ENCODE results near the gene ERLEC1.
"Not testable (repeated sequence)": the region's sequence is repeated elsewhere in the genome, so short reads cannot be mapped to it uniquely, and the experiment has no call there.

The ERLEC1 gene

GRCh38 chr2:53786705-53787613 lies at the start of gene ERLEC1, which contains the start of gene ASB3:
TSS of gene ERLEC1 (plus strand) at chr2:53787044. CDS start at chr2:53787211, 167 bp downstream.
TSS of gene ASB3 (minus strand) at chr2:53786953. CDS start at chr2:53765572, 21,381 bp downstream.
- peak; percentile 91 to 99 (median 93) for DNase-seq
- intact Hi-C loops (cut with DNase I), result no loop called here

GRCh38 chr2:53737091-53737490 lies 49.8 kb upstream of the ERLEC1 start:
- DNase-seq, result no peak
- intact Hi-C loops (cut with DNase I), result loop anchor here (10.0 kb wide), 1 partner anchor 312 kb away; no protein-coding TSS in a partner anchor

DNA sequence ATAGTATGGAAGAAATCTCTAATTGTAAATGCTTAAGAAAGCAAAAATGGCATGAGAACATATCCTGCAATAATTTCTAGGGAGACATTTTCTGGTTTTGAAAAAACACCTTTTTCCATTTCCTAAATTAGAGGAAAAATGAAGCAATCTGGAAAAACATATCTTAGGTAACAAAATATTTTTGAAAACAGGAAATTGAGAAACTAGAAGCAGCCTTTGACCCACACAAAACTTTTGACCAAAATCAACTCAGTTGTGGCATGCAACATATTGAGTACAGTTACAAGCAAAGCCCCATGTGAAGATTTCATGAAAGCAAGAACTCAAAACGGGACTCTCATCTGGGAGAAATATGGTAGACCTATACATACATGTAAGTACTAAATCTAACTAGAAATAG lies 47.8 kb upstream of the ERLEC1 start:
- intact Hi-C loops (cut with DNase I), result loop anchor here (10.0 kb wide), 1 partner anchor 314 kb away; no protein-coding TSS in a partner anchor
- no peak for DNase-seq

- no peak for DNase-seq
- intact Hi-C loops (cut with DNase I), result no loop called here
Observed at GRCh38 chr2:53740170-53740569, 46.7 kb upstream of the ERLEC1 start.

DNA sequence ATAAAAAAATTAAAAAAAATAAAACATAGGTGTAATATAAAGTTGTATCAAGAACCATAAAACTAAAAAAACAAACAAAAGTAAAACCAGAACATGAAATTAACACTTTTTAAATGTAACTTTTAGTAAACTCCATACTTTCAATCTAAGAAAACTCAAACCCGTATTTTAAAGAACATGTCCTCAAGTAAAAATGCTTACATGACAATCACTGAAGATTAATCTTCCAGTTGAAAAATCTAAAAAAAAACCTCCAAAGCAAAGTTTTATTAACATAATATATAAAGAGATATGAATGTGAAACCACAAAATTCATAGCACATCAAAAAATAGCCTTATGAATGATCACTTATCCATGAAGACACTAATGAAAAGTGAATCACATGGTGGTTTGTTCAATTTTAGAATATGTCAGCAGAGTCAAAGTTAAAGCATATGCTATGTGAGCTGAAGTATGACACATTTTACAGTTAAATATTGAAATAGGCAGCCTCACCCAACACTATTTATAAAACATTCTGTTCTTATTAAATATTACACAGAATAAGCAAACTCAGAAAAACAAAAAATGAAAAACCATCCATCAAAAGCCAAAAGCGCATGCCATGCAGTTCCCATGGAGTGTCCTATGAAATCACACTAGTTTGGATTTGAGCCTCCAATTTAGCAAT lies 42.3 kb upstream of the ERLEC1 start:
- DNase-seq, result no peak
- intact Hi-C loops (cut with DNase I), result no loop called here

- intact Hi-C loops (cut with DNase I), result no loop called here
- no peak for DNase-seq
Observed at GRCh38 chr2:53750041-53750768, 36.6 kb upstream of the ERLEC1 start.

DNA sequence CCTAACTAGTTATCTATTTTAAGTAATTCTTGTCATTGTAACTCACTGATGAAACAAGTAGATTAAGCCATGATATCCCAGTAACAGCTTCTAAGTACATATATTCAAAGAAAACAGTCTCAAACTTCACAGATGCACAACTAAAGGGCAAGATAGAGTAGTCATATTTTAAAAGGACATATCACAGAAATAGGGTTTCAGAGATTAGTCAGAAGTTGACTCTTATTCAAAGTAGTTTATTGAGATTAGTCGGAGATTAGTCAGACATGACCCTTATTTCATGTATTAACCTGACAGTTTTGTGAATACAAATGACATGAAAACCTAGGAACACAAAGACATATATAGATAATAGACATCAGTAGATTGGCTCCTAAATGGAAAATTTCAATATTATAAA lies 35.1 kb upstream of the ERLEC1 start:
- intact Hi-C loops (cut with DNase I), result no loop called here
- DNase-seq, result no peak

DNA sequence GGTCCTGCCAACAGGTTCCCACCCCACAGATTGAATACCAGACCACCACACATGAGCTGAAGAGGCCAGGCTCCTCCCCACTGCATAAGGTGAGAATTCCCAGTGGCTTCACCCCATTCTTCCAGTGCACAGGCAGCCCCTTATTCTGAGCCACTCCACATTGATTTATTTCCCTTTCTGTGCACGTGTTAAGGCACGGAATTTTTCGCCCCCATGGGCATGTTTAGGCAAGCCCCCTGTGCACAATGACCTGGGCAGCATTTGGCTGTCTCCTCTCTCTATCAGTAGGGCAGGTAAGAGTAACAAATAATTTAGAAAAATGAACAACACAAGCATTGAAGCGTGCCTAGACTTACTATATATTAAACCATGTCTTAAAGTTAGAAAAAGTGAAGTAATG lies 34.5 kb upstream of the ERLEC1 start:
- DNase-seq, result no peak
- intact Hi-C loops (cut with DNase I), result no loop called here

DNA sequence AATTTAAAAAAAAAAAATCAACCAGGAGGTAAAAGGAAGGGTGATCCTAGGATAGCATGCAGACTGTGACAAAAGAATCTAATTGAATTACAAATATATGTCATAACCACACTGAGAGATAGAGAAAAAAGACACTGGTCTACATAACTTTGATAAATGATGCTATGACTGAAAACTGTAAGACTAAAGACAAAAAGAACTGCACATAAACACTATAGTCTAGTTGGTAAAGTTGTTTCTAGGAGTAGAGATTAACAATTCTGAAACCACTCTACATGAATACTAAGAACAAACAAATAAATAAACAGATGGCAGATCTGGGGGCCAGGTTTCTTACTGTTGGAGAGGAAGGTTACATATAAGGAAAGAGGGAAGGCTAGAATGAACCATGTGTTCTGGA lies 33.8 kb upstream of the ERLEC1 start:
- intact Hi-C loops (cut with DNase I), result no loop called here
- no peak for DNase-seq

GRCh38 chr2:53755121-53755520 lies 31.7 kb upstream of the ERLEC1 start:
- intact Hi-C loops (cut with DNase I), result no loop called here
- no peak for DNase-seq

GRCh38 chr2:53756644-53757043 lies 30.2 kb upstream of the ERLEC1 start:
- peak in 1 of 10 donors; percentile 54 for DNase-seq
- intact Hi-C loops (cut with DNase I), result no loop called here

DNA sequence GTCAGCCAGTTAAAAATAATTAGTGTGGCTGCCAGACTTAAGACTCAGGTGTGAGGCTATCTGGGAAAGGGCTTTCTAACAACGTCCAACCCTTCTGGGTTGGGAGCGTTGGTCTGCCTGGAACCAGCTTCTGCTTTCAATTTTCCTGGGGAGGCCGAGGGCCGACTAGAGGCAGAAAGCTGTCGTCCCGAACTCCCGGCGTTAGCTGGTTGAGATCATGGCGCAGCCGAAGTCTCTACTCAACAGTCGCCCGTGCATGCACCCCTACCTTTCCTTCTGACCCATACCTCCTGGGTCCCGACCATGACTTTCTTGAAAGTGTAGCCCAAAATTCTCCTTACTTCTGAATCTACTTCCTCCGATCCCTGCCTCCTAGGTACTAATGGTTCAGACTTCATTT lies 29.6 kb upstream of the ERLEC1 start:
- intact Hi-C loops (cut with DNase I), result not testable (repeated sequence)

DNA sequence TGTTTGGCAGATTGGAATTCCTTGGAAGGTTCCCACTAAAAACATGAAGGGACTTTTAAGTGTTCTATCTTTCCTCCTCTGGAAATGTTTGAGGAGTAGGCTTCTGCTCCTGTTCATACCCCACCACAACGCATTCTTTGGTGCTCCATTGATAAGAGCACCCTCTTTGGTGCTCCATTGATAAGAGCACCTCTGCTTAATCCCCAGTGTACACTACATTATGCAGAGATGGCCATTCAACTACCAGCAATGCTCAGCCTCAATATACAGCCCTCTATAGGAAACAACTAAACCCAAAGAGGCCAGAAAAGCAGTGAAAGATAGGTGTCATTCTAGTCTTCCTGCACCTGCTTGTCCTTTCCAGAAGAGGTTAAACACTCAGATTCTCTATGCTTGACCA lies 21.1 kb upstream of the ERLEC1 start:
- no peak for DNase-seq
- intact Hi-C loops (cut with DNase I), result no loop called here

More for the DNA sequence above, 29.6 kb upstream of the ERLEC1 start:
- peak in 2 of 10 donors; percentile 75 for DNase-seq

- intact Hi-C loops (cut with DNase I), result no loop called here
- DNase-seq, result peak; percentile 74 to 97 (median 83)
Observed at GRCh38 chr2:53767405-53768241, 19.2 kb upstream of the ERLEC1 start, which contains the start of gene CHAC2. TSS of gene CHAC2 (plus strand) at chr2:53767804. CDS start at chr2:53767887, 83 bp downstream.

- DNase-seq, result peak in 4 of 10 donors; percentile 41 to 92 (median 72)
- intact Hi-C loops (cut with DNase I), result no loop called here
Observed at GRCh38 chr2:53768242-53768542, 18.7 kb upstream of the ERLEC1 start.

DNA sequence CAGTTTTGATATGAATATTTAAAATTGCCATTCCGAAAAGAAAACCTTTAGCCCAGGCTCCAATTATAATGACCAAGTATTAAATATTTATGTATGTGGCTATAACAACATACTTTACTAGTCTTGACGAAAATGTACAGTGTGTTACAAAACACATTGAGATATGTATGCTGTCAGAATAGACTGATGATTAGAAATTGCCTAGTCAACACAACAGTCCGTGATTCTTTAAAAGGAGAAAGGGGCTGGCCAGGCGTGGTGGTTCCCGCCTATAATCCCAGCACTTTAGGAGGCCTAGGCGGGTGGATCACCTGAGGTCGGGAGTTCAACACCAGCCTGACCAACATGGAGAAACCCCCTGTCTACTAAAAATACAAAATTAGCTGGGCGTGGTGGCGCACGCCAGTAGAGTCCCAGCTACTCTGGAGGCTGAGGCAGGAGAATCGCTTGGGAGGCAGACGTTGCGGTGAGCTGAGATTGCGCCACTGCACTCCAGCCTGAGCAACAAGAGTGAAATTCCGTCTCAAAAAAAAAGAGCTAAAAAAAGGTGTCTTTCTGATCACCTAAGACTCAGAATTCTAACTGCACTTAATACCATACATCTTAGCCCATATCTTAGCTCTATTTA lies 17.4 kb upstream of the ERLEC1 start:
- intact Hi-C loops (cut with DNase I), result no loop called here
- DNase-seq, result no peak

DNA sequence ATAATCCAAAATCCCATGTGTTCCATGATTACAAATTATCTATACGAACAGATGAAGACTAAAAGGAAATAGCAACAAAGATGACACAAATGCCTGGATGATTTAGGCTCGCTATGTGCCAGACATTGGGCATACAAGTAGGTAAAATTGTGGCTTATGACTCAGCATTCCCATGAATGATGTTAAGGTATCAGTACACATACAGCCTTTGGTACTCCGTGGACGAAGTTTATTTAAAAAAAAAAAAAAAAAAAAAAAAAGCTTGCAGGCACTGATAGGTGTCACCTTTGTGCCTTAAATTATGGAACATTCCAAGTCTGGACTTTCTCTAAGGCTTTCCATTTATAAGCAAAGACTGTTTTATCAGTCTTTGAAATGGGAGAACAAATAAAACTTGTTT lies 16.6 kb upstream of the ERLEC1 start:
- DNase-seq, result no peak
- intact Hi-C loops (cut with DNase I), result no loop called here

DNA sequence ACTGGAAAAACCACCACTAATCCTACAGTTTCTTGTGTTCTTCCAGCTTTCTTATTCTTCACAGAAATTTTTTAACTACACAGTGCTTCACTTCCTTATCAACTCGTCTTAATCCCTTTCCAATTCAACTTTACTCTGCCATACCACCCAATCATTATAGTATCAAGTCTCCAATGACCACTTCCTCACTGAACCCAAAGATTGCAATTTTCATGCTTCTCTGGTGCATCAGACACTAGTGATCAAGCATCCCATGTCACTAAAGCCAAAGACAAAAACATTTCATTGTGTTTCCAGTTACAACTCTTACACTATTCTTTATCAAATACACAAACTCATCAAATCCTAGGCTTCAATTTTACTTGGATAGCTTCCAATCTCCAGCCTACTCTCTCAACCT lies 9.7 kb upstream of the ERLEC1 start:
- no peak for DNase-seq
- intact Hi-C loops (cut with DNase I), result no loop called here

DNA sequence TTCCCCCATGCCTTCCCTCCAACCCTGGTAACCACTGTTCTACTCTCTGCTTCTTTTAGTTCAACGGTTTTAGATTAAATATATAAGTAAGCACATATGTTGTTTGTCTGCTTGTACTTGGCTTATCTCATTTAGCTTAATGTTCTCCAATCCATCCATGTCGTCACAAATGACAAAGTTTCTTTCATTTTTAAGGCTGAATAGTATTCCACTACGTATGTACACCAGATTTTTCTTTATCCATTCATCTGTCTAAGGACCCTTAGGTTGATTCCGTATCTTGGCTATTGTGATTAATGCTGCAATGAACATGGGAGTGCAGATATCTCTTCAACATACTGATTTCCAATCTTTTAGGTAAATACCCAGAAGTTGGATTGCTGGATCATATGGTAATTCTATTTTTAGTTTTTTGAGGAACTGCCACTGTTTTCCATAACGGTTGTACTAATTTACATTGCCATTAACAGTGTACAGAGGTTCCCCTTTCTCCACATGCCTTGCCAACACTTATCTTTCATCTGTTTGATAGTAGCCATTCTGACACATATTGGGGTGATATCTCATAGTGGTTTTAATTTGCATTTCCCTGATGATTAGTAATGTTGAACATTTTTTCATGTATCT lies 8.2 kb upstream of the ERLEC1 start:
- intact Hi-C loops (cut with DNase I), result no loop called here
- no peak for DNase-seq

All from posterior cingulate gyrus (tissue), 11 donors.